Midbrain (tissue), 1 donor: Measurements from ENCODE around the gene ZNF74.

Source experiments
- DNase-seq: peaks from one replicate; lab custom pipeline; 2025; lab: John Stamatoyannopoulos, UW

The ZNF74 gene

DNA sequence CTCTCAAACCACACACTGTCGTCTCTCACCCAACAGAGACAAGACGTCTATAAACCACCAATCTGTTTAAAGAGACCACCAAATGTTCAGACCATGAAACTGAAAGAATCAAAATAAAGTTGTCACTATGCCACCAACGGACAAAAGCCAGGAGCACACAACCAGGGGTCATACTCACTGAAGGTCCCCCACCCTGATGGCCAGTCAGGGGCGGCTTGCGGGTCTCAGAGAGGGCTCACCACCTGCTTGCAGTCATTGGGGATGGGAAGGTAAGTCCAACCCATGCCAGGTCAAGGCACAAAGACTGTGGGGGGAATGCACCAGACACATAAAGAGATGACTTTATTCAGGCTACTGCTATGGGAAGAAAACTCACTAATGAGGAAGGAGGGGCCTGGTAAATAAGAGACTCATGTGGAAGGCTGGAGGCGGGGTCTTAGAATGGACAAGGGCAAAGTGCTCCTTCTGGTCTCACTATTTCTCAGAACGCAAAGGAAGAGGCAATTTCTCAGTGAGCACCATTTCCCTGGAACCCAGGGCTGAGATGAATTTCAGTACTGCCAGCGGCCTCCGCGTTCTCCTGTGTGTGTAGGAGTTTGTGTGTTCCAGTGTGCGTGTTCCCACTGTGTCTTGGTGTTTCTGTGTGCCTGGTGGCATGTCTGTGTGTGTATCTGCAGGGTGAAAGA lies 26.3 kb downstream of the ZNF74 start:
- DNase-seq = no peak

DNA sequence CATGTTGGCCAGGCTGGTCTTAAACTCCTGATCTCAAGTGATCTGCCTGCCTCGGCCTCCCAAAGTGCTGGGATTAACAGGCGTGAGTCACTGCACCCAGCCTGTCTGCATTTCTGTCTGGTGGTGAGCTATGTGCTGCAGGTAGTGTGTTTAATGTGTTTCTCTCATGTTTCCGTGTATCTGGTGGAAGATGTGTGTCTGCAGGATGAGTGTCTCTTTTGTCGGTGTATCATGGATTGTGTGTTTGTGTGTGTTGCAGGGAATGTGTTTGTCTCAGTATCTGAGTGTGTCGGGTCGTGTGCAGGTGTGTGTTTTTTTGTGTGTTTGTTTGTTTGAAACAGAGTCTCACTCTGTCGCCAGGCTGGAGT lies 27.5 kb downstream of the ZNF74 start:
- no peak for DNase-seq

DNA sequence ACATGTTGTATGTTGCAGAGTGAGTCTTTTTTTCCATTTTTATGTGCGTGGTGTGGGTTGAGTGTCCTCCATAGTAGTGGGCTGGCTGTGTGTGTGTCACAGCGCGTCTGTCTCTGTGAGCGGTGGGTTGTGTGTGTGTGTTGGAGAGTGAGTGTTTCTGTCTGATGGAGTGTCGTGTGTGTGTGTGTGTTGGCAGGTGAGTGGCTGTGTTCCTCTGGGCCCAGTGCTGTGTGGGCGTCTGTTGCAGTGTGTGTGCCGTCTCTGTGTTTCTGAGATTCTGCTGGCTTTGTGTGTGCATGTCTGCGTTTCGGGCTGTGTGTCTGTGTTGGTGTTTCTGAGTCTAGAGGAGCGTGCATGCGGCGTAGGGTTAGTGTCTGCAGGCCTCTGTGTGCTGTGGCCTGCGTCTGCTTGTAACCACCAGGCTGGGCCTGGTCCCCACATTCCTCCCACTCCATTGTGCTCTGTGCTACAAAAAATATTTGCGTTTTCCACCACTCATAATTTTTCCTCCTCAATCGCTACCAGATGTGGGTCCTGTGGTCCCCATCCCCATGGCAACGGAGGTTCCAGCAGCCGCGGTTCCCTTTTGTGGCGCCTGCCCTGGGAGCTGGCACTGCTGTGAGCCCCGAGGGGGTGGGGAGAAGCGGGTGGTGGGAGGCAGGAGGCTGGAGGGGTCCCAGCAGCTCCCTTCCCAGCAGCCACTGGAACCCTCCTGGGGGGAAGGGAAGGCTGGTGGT lies 28.5 kb downstream of the ZNF74 start:
- DNase-seq = no peak

DNA sequence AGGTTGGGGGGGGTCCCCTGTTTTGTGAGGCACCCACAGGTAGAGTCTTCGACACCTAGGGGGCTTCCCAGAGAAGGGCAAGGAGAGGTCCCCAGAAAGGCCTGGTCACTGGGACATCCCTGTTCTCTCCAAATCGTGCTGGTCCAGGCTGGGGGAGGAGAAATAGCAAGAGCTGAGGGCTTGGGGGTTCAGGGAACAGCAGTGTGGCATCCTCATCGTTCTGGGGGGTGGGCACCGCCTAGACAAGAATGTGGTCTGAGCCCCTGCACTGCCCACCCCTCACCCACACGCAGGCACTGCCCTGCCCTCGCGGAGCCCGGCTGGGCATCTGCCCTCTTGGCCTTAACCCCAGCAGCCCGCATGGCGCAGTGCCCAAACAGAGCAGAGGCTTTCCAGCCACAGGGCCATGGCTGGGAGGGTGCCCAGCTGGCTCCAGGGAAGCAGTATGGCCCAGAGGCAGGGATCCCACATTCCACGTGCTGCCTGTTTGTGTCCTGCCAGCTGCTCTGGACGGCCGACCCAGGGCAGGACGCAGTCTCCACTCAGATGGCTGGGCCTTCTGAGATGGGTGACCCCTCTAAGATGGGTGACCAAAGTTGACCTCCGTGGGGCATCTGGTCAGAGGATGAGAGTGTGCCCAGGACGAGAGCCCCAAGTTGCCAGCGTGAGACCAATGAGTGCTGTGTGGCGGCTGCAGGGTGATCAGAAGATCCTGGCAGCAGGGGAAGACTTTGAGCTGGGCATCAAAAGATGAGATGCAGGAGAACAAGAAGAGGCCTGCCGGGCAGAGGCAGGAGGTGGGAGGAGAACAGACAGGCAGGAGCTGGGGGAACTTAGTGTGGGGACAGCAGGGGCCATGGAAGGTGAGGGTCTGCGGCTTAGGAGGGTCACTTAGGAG lies 29.3 kb downstream of the ZNF74 start:
- DNase-seq = peak; percentile 85

DNA sequence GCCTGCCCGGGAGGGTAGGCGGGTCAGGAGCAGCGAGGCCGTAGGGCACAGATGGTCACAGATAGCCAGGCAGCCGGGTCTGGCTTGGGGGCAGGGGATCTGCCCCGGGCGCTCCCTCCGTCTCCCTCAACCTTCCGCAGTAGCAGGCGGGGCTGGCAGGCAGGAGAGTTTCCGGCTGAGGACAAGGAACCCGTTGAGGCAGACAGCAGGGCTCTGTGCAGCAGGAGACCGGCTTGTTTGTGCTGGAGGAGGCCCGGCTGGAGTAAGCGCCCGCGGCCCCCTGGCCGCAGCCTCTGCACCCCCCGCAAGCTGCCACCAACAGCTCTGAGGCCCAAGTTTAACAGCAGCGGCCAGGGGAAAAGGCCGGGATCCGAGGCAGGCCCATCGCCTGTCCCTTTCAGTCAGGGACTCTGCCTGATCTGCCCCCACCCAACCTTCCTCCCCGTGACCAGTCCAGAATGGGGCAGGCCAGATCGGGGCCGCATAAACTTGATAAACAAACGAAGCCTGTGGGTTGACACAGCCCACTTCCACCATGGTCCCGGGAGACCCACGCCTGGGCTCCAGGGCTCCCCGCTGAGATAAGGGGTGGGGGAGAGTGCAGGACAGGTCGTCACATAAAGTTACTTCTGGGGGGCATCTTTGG lies 30.1 kb downstream of the ZNF74 start:
- DNase-seq = no peak

DNA sequence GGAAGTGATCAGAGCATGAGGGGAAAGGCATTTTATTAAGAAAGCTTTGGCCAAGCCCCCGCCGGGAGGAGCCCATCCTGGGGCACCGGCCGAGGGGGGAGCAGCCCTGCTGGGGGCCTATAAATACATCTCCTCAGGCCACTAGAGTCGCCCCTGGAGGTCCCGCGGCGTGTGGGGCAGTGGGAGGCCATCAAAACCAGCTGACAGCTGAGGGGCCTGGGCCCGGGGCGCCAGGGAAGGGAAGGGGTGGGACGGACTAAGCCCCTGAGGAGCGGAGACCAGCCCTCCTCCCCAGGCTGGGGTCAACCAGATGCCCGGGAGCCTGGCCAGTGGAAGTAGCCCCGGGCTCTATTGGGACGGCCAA lies 30.6 kb downstream of the ZNF74 start:
- no peak for DNase-seq

DNA sequence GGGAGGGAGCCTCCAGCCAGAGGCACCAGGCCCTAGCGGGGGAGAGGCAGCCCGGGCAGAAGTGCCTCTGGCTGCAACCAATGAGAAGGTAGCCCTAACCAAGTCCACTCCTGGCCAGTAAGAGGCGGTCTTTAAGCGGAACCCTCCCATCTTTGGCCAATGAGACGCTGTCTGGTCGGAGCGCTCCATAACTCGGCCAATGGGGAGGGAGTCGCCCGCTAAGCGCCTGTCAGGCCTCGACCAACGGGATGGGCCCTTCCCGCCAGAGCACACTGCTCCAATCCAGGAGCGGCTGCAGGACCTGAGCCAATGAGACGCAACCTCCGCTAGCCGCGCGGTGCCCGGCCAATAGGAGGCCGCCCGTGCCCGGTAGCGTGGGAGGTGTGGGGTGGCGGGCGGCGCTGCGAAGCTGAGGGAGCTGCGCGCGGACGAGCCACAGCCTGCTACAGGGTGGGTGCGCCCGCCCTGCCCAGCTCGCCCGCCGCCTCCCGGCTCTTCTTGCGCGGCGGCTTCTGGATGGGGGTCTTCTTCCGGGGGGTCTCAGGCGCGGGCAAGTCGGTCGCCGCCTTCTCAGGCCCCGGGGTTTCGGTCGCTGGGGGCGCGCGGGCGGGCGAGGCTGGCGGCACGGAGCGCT lies 31.1 kb downstream of the ZNF74 start:
- no peak for DNase-seq

DNA sequence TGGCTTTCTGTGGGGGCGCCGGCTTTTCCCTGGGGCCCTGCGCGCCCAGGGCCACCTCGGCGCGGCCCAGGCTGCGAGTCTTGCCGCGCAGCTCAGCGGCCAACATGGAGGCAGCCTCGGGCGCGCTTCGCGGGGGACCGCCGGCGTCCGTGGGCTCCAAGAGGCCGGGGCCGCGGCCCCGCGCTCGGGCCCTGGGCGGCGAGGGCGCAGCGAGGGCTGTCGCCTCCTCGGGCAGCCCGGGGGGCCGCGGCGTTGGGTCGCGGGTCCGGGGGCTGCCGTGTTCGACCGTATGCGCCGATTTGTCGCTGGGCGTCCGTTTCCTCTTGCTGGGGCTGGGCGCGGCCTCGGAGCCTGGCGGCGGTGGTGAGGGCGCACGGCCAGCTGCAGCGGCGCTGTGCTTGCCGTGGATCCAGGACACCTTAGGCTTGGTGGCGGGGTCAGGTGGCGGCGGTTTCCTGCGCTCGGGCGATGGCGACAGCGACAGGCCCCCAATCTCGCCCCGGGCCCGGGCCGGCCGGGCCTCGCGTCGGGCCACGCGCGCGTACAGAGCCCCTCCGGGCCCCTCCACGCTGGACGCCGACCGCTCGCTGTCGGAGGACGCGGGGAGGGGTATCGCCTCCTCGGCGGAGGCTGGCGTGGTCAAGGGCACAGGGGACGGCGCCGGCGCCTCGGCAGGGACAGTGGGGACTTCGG lies 31.8 kb downstream of the ZNF74 start:
- no peak for DNase-seq

DNA sequence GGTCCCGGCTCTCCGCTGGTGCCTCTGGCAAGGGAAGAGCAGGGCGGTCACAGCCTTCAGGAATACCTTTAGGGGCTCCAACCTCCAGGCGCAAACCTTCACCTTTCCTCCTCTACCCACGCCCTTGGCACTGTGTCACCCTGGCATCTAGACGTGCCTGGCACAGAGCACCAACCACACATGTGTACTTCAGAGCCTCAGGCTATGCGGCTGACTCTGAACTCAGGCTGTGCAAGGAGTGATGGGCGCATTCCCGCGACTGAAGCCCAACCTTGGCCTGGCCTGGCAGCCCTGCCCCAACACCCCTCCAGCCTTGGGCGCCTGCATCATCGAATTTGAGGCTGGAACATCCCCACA lies 32.3 kb downstream of the ZNF74 start:
- DNase-seq = no peak

DNA sequence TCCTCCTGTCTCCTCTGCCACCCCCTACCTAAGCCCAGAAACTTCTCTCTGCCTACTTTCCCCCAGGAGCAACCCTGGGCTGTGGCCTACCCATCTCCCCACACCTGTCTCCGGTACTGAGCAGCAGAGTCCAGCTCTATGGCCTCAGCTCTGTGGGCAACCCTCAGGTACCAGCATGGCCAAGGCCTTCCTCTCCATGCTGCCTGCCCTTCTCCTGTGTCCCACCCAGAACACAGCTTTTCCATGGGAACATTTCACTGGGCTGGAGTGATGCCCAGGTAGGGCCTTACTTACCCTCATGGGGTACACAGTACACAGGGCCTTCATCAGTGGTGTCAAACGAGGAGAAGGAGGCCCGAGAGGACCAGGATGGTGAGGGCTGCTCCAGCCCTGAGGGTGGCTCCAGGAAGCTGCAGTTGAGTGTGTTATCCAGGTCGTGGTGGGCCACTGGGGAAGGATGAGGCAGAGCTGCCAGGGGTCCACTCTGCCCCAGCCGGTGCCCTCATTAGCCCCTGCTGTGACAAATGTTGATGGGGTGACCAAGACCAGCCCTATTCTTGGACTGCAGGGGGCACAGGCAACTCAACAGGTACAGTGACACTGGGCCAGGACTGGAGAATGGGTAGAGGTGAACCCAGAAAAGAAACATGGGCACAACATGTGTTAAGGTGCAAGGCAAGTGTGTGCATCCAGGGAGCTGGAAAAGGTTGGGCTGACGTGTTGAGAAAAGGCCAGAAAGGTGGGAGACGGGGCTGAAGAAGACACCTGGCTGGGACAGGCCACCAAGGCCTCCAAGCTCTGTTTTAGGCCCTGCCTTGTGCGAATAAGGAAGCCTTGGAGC lies 33.4 kb downstream of the ZNF74 start:
- DNase-seq = no peak

DNA sequence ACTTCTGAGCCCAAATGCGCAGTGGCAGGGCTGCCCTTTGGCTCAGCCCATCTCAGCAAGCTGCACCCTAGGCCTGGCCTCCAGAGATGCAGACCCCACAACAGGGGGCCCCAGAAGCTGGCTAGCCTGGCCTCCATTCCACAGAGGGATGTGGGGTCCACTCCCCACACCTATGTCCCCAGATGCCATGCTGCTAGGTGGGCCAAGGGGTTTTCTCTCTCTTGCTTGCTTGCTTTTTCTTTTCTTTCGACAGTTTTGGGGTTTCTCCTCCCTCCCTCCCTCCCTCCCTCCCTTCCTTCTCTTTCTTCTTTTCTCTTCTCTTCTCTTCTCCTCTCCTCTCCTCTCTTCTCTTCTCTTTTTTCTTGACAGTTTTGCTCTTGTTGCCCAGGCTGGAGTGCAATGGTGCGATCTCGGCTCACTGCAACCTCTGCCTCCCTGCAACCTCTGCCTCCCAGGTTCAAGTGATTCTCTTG lies 34.0 kb downstream of the ZNF74 start:
- DNase-seq = no peak

DNA sequence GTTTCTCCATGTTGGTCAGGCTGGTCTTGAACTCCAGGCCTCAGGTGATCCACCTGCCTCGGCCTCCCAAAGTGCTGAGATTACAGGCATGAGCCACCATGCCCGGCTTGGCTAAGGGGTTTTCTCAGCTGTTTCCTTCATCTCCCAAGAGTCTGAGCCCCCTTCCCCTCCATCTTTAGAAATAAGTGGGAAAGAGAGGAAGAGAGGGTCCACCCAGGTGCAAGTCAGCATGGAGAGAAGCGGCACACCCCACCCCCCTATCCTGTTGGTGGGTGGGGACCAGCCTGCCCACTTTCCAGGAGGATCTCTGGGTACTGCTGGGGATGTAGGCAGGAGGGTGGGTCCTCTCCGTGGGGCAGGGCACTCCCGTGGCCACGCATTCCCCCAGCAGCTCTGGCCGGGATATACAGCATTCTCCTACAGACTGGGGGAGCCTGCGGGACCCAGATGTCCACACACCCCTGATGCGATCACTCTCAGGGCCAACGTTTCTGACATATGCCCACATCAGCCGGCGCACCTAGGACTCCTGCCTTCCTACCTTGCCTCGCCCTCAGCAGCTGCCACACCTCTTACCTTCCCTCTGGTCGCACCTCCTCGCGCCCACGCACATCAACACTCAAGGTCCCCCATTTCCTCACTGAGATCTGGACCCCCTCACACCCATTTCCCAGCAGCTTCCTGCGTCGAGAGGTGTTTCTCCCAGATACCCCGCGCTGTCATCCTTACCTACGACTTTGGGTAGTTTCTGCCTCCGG lies 34.7 kb downstream of the ZNF74 start:
- no peak for DNase-seq

DNA sequence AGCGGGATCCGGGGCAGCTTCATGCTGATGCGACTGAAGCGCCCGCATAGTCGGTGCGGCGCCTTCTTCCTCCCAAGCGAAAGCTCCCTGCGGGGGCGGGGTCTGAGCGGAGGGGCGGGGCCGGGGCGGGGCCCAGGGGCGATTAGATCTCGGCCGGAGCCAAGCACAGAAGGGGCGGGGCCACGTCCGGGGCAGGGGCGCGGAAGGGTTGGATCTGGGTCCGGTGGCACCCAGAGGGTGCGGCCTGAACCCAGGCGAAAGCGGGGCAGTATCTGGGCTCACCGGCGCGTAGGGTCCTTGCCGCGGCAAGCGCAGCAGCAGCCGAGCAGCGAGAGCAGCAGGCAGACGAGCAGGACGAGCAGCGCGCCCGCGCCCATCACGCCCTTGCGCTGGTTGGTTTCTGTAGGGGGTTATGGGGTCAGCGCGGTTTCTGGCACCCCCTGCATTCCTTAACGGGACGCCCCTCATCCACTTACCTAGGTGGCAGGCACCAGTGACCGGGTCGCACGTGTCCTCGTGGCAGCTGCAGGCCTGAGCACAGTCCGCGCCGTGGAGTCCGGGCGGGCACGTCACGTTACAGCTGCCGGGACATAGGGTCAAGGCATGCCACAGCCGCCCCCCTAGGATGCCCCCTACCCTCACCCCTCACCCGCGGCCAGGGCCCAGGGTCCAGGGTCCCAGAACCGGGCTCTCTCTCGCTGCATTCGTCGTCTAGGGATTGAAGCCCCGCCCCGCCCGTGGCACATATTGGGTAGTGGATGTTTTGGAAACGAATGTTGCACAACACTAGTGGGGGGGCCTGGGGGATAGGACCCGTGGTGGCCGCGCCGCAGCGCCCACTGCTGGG lies 35.5 kb downstream of the ZNF74 start:
- no peak for DNase-seq

DNA sequence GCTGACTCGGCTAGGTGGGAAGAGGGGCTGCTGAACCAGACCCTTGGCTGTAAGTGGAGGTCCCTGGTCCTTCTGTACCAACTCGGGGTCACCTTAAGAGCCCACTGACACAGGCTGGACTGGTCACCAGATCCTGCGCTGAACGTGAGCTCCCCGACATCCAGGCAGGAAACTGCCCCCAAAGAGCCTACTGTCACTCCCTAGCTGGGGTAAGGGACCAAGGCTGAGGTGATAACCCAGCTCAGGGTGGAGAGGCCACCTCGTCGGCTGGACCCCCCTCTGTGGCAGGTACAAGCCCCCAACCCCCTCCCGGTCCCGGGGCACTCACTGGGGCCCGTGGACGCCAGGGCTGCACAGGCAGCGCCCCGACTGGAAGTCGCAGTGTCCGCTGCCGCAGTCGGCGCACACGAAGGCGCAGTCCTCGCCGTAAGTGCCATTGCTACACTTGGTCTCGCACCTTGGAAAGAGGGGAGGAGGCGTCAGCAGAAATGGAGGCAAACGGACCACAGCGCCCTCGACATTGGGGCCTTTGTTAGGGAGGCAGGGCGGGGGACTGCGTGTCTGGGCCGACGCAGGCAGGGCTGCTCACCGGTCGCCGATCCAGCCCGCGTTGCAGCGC lies 36.3 kb downstream of the ZNF74 start:
- no peak for DNase-seq

DNA sequence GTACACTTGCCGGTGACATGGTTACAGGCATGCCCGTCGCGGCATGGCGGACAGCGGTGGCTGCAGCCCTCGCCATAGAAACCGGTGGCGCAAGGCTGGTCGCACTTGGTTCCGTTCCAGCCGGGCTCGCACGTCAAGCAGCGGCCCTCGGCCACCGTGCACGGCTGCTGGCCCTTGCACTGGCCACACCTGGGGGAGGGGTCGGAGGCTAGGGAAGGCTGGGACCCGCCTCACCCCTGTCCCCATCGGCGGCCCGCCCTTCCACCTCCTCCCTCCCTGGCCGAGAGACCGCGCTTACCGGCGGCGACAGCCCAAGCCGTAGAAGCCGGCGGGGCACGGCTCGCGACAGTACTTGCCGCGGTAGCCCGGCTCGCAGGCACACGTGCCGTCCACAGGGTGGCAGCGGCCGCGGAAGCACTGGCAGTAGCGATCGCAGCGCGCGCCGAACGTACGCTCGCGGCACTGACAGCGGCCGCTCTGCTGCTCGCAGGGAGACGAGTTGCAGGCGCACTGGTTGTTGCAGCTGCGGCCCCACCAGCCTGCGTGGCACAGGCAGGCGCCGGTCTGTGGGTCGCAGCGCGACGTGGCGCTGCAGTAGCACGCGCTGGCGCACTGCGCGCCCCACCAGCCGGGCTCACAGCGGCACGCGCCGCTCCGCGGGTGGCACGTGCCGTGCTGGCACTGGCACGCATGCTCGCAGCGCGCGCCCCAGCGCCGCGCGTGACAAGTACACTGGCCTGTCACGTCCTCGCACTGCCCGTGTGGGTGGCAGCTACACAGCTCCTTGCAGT lies 37.0 kb downstream of the ZNF74 start:
- DNase-seq = no peak

DNA sequence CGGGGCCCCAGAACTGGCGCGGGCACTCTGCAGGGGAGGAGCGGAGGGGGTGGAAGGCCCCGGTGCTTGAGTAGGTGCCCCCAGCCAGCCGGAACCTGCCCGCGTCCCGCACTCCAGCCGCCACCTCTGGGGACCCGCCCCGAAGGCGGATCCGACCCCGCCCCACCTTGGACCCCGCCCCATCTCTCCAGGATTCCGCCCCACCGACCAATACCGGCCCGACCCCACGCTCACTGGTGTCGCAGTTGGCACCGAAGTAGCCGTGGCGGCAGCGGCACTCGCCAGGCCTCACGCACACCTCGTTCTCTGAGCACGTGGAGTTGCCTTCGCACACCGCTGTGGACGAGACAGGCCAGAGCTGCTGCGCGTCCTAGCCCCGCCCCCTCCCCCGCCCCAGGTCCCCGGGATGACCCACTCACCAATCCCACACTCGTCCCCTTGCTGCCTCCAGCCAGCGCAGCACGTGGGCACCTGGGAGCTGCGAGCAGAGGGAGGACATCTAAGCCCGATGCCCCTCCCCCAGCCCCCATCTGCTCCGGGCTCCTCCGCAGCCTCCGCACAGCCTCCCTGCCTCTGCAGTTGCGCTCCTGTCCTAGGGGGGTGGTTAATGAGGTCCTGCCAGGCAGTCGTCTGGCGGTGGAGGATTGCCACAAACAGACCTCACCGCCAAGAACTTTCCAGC lies 37.7 kb downstream of the ZNF74 start:
- no peak for DNase-seq

DNA sequence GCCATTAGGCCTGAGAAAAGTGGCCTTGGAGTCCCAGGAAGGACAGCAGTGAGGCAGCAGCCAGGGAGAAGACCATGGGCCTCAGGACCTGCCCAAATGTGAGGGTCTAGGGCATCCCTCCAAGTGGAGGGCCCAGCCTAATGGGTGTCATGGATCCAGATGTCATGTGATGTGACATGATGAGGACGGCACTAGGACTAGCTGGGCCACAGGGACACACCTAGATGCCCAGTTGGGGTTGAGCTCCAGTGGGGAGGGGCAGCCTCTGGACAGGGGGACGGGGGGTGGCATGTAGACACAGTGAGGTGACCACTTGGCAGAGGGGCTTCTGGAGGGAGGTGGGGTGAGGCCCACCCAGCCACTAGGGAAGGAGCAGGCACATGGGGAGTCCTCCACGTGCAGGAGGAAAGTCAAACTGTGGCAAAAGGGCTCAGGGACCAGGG lies 38.3 kb downstream of the ZNF74 start:
- DNase-seq = no peak
